ENCODE results near the gene OR4D11. TPM values are rescaled to one million over a fixed set of nuclear protein-coding genes. Genes with fewer than 3 reads are reported as not detected.
"Not testable (repeated sequence)": the region's sequence is repeated elsewhere in the genome, so short reads cannot be mapped to it uniquely, and the experiment has no call there.

The OR4D11 gene
- total RNA-seq, 3 donors from 2014 or later (not counting 1 experiment from before 2014, with no cell fraction given): not detected

DNA sequence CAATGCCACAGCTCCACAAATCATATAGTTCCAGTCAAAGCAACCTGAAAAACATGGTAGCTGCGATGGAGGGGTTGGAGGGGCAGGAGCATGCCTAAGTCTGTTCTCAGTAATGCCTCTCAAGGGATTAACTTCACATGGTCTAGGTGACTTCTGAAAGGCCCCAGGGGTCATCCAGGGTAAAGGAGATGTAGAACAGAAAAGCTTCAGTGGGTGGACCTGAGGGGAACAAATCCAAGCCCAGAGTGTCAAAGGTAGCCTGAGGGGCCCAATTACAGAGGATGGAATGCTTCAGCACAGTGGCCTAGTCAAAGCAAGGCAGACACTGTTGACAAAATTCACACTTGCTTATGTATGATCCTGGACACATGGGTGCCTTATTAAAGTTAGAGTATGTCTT lies 31.3 kb downstream of the OR4D11 start:
- WGBS (ENCODE audit: insufficient coverage): 100% methylated on average over 1 of the region's 1 CpG
- TF ChIP-seq, protein P1, sequence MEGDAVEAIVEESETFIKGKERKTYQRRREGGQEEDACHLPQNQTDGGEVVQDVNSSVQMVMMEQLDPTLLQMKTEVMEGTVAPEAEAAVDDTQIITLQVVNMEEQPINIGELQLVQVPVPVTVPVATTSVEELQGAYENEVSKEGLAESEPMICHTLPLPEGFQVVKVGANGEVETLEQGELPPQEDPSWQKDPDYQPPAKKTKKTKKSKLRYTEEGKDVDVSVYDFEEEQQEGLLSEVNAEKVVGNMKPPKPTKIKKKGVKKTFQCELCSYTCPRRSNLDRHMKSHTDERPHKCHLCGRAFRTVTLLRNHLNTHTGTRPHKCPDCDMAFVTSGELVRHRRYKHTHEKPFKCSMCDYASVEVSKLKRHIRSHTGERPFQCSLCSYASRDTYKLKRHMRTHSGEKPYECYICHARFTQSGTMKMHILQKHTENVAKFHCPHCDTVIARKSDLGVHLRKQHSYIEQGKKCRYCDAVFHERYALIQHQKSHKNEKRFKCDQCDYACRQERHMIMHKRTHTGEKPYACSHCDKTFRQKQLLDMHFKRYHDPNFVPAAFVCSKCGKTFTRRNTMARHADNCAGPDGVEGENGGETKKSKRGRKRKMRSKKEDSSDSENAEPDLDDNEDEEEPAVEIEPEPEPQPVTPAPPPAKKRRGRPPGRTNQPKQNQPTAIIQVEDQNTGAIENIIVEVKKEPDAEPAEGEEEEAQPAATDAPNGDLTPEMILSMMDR (IDR thresholded peaks at IDR 0.05): no peak
- Mint-ChIP-seq H3K27me3 (ENCODE audit: low read depth in 2 of 2) (peaks cover 0 to 4% of the 10 kb centered on the region in 2 donors), H3K4me3 (no peak overlapping the region), H3K36me3 (no peaks in the 10 kb centered on the region), H3K9me3 (no peaks in the 10 kb centered on the region), H3K27ac (no peak overlapping the region), H3K4me1 (peaks cover 17 to 19% of the 10 kb centered on the region in 2 donors)
- H3K36me3 ChIP-seq (ENCODE audit: control insufficient read depth, insufficient read depth, low read length): no peaks in the 10 kb centered on the region
- H3K4me3 ChIP-seq (ENCODE audit: low read length): no peak overlapping the region
- DNase-seq (no peak), ATAC-seq (no peak)
- no peaks in the 10 kb centered on the region for H3K9me3 ChIP-seq (ENCODE audit: control insufficient read depth, insufficient read depth, low read length)
- H3K4me1 ChIP-seq (ENCODE audit: control insufficient read depth, insufficient read depth, low read length): no peaks in the 10 kb centered on the region
- intact Hi-C loops (cut with micrococcal nuclease): no loop called here
- H3K27me3 ChIP-seq (ENCODE audit: control insufficient read depth, insufficient read depth, low read length): no peaks in the 10 kb centered on the region
- no peak overlapping the region for H3K27ac ChIP-seq (ENCODE audit: low read length)

GRCh38 chr11:59542142-59542810 lies 38.9 kb downstream of the OR4D11 start:
- Histone ChIP-seq H3K27me3 (ENCODE audit: control insufficient read depth, insufficient read depth, low read length) (no peaks in the 10 kb centered on the region), H3K9me3 (ENCODE audit: control insufficient read depth, insufficient read depth, low read length) (no peaks in the 10 kb centered on the region), H3K4me3 (ENCODE audit: low read length) (no peak overlapping the region), H3K4me1 (ENCODE audit: control insufficient read depth, insufficient read depth, low read length) (no peaks in the 10 kb centered on the region), H3K27ac (ENCODE audit: low read length) (no peak overlapping the region), H3K36me3 (ENCODE audit: control insufficient read depth, insufficient read depth, low read length) (no peaks in the 10 kb centered on the region)
- Mint-ChIP-seq H3K36me3 (no peaks in the 10 kb centered on the region), H3K4me3 (no peak overlapping the region), H3K27me3 (ENCODE audit: low read depth in 2 of 2) (peaks cover 6 to 16% of the 10 kb centered on the region in 2 donors), H3K4me1 (peaks cover 5 to 6% of the 10 kb centered on the region in 2 donors), H3K9me3 (no peaks in the 10 kb centered on the region), H3K27ac (no peak overlapping the region)
- ATAC-seq (no peak), DNase-seq (no peak)
- TF ChIP-seq, protein P1 (IDR thresholded peaks at IDR 0.05): no peak
- WGBS (ENCODE audit: insufficient coverage): 86% methylated on average over 3 of the region's 3 CpGs
- intact Hi-C loops (cut with micrococcal nuclease): no loop called here

DNA sequence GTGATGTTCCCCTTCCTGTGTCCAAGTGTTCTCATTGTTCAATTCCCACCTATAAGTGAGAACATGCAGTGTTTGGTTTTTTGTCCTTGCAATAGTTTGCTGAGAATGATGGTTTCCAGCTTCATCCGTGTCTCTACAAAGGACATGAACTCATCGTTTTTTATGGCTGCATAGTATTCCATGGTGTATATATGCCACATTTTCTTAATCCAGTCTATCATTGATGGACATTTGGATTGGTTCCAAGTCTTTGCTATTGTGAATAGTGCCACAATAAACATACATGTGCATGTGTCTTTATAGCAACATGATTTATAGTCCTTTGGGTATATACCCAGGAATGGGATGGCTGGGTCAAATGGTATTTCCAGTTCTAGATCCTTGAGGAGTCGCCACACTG lies 40.3 kb downstream of the OR4D11 start:
- H3K36me3 Mint-ChIP-seq; H3K4me1 ChIP-seq (ENCODE audit: control insufficient read depth, insufficient read depth, low read length); H3K4me3 Mint-ChIP-seq; H3K27me3 ChIP-seq (ENCODE audit: control insufficient read depth, insufficient read depth, low read length); intact Hi-C loops (cut with micrococcal nuclease); H3K9me3 ChIP-seq (ENCODE audit: control insufficient read depth, insufficient read depth, low read length); ATAC-seq; DNase-seq; H3K4me1 Mint-ChIP-seq; H3K9me3 Mint-ChIP-seq; H3K36me3 ChIP-seq (ENCODE audit: control insufficient read depth, insufficient read depth, low read length); H3K4me3 ChIP-seq (ENCODE audit: low read length); H3K27ac ChIP-seq (ENCODE audit: low read length); H3K27ac Mint-ChIP-seq: not testable (repeated sequence)
- WGBS (ENCODE audit: insufficient coverage): no CpG with 5 or more reads among the region's 3 CpGs
- H3K27me3 Mint-ChIP-seq (ENCODE audit: low read depth in 2 of 2): peaks cover 6 to 16% of the 10 kb centered on the region in 2 donors

GRCh38 chr11:59544869-59545178 lies 41.4 kb downstream of the OR4D11 start:
- no peaks in the 10 kb centered on the region for H3K9me3 ChIP-seq (ENCODE audit: control insufficient read depth, insufficient read depth, low read length)
- TF ChIP-seq, protein P1 (IDR thresholded peaks at IDR 0.05): no peak
- DNase-seq (no peak), ATAC-seq (no peak)
- peaks cover under 1% of the 10 kb centered on the region for H3K4me1 ChIP-seq (ENCODE audit: control insufficient read depth, insufficient read depth, low read length)
- H3K36me3 ChIP-seq (ENCODE audit: control insufficient read depth, insufficient read depth, low read length): no peaks in the 10 kb centered on the region
- Mint-ChIP-seq H3K9me3 (no peaks in the 10 kb centered on the region), H3K27me3 (ENCODE audit: low read depth in 2 of 2) (peaks cover 6 to 16% of the 10 kb centered on the region in 2 donors), H3K27ac (no peak overlapping the region), H3K4me3 (no peak overlapping the region), H3K36me3 (no peaks in the 10 kb centered on the region), H3K4me1 (peaks cover 5 to 6% of the 10 kb centered on the region in 2 donors)
- no peak overlapping the region for H3K4me3 ChIP-seq (ENCODE audit: low read length)
- no peaks in the 10 kb centered on the region for H3K27me3 ChIP-seq (ENCODE audit: control insufficient read depth, insufficient read depth, low read length)
- no peak overlapping the region for H3K27ac ChIP-seq (ENCODE audit: low read length)
- 82% methylated on average over 3 of the region's 3 CpGs for WGBS (ENCODE audit: insufficient coverage)
- intact Hi-C loops (cut with micrococcal nuclease): no loop called here

Measured in natural killer cell (primary cell).